SHP77 treated with DMSO at 0.1 percent for 48 hours (cell line): ENCODE data around the gene ENDOV.
A peak's percentile ranks its signal among the peaks of the same experiment; 100 is the strongest.

Source experiments
- DNase-seq: peaks from one replicate; lab custom pipeline; 2025; lab: John Stamatoyannopoulos, UW

The ENDOV gene

DNA sequence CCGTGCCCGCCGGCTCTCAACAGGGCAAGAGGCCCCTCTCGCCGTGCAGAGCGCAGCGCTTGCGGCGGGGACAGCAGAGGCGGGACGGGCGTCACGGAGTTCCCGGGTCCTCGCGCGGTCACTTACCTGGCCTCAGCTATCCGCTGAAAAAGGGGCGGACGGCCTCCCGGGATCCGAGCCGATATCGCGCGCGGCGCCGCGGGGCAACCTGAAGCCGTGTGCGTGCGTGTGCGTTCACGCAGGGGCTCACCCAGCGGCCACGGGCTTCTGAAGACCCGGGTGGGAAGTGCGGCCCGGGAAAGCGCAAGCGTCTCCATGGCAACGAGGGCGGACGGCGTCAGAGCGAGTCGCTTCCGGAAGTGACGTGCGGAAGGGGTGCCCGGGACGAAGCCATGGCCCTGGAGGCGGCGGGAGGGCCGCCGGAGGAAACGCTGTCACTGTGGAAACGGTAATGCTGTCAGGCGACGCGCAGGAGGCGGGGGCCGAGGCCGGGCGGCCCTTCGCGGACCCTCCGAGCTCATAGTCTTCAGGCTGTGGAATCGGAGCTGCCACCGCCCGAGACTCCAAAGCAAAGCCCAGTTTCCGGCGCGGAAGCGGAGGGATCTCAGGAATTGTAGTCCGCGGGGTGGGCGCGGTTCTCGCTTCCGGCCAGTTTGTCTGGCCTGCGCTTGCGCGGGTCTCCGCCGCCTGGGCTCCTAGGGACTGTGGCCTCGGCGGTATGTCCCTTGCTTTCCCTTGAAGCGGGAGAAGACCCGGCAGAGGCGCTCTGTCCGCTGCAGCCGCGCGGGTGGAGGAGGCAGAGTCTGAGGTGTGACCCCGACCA lies at the start of gene ENDOV:
Gene ENDOV (plus strand): TSS at position 365 of the 823 bp plus-strand sequence. CDS start 28 bp downstream, at position 393.
- peak; percentile 96 for DNase-seq

GRCh38 chr17:80365983-80366382 lies 49.0 kb upstream of the ENDOV start:
- no peak for DNase-seq

- DNase-seq = no peak
Measured at GRCh38 chr17:80367503-80367902, 47.5 kb upstream of the ENDOV start.

GRCh38 chr17:80371196-80371595 lies 43.8 kb upstream of the ENDOV start:
- DNase-seq = no peak

DNA sequence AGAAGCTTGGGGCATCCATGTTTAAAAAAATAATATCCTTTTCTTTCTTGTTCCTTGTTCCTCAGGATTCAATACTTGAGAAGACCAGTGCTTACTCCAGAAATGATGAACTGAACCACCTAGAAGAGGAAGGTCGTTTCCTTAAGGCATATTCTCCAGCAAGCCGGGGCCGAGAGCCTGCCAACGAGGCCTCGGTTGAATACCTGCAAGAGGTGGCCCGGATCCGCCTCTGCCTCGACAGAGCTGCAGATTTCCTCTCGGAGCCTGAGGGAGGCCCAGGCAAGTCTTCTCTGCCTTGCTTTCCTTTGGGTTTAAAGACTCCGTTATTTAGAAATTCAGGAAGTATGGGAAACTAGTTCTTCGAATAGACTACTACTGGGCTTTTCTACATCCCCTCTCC lies 42.5 kb upstream of the ENDOV start:
- DNase-seq = no peak

- DNase-seq = no peak
Measured at GRCh38 chr17:80372922-80373570, 41.9 kb upstream of the ENDOV start.

- DNase-seq = no peak
Measured at GRCh38 chr17:80374039-80374731, 40.8 kb upstream of the ENDOV start.

- DNase-seq = no peak
Measured at GRCh38 chr17:80374732-80375585, 40.0 kb upstream of the ENDOV start.

DNA sequence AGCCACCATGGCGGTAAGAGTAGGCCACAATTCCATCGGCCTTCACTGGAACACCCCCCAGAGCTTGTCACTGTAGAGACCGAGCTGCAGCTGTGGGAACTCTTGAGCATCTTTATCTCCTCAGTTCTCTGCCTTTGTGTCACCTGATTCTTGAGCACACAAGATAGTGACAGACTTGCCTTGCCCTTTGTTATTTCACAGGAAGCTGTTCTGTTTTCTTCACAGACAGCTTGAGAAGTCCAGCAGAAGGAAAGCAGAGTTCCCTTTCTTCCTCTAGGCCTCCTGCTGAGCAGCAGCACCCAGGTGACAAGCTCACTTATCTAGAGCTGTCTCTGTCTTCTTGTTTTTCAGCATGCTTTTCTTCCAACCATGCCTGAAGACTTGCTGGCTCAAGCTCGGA lies 38.4 kb upstream of the ENDOV start:
- no peak for DNase-seq

DNA sequence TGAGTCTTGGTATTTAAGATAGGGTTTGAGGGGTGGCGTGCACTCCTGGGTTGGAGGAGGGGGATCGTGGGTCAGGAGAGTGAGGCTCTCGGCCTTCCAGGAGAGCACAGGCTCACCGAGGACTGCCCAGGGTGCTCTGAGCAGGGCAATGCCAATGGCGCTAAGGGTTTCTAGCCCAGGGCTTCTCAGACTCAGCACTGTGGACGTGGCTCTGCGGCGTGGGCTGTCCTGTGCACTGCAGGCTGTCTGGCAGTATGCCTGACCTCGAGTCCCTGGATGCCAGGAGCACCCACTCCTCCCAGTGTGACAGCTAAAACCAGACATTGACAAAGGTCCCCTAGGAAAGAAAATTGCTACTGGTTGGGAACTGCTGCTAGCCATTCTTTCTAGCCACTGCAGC lies 37.2 kb upstream of the ENDOV start:
- no peak for DNase-seq

DNA sequence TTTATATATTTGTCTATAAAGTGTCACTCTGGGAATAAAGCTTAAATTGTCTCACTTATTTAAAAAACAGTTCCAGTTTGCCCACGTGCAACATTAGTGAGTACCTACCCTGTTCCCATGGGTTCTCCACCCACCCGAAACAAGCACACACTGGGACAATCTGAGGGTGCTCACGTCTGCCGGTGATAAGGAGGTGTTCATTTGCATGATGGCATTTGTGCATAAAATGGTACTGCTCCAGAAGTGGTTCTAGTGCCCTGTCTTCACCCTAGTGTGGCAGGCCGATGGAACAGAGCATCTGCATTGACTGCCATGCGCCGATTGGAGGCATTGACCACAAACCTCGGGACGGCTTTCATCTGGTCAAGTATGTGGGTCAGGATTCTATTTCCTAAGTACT lies 35.6 kb upstream of the ENDOV start:
- DNase-seq = no peak

DNA sequence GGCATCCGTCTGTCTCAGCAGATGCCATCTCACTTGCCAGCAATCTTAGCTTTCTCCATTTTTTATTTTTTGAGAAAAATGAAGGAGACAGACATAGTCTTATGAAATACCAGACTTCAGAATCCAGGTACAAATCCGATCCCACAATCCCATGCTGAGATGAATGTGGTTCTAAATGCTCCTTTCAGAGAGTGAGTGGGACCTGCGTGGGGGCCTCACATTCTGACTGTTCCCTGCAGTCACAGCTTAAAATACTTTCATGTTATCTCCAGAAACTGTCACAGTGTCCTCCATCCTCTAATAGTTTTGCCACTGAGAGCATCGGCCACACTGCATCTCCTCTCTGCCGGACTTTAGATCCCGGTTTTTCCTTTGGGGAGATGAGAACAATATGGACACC lies 34.9 kb upstream of the ENDOV start:
- DNase-seq = no peak

DNA sequence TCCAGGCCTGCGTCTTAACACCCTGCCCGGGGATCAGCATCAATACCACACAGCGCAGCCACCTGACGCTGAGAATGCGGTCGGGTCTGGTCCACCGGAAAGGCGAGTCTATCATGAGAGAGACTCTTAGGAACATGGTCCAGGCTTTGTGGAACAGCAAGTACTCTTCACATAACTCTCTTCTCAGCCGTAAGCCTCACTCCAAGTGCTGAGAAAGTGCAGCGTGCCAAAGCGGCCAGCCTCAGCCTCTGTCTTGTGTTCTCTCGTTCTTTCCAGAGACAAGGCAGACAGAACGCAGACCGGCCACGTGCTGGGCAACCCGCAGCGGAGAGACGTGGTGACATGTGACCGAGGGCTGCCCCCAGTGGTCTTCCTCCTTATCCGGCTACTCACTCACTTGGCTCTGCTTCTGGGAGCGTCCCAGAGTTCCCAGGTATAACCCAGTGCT lies 34.4 kb upstream of the ENDOV start:
- DNase-seq = no peak

DNA sequence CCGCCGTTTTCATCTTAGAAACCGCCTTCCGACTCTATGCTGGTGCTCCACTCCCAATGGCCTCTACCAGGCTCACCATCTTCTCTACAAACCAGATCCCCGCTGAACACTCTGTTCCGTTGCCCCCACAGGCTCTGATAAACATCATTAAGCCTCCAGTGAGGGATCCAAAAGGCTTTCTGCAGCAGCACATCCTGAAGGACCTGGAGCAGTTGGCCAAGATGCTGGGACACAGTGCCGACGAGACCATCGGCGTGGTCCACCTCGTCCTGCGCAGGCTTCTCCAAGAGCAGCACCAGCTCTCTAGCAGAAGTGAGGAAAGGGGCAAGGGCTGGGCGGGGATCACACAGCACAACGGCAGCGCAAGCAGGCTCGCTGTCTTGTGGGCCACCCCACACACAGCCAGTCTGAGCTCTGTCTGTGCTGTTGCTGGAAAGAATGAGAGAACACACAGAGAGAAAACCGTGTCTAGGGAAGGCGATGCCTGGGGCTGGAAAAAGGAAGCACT lies 33.5 kb upstream of the ENDOV start:
- DNase-seq = no peak

DNA sequence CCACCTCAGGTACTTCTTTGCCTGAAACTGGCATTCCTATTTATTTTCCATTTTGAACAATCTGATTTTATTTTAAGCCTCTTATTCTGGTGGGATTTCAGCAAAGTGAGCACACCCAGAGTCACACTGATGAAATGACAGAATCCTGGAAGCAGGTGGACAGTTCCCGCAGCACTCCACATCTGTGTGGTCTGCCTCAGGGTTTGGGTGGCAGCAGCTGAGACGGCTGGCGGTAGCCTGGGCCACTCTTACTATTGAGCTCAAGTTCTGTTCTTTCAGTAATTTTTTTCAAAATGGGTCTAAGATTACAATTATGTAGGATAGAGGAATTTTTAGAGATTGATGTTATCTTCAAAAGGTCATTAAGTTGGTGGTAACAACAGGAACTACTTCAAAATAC lies 32.5 kb upstream of the ENDOV start:
- DNase-seq = no peak

GRCh38 chr17:80382956-80383355 lies 32.0 kb upstream of the ENDOV start:
- DNase-seq = no peak

- no peak for DNase-seq
Measured at GRCh38 chr17:80384078-80384960, 30.6 kb upstream of the ENDOV start.

DNA sequence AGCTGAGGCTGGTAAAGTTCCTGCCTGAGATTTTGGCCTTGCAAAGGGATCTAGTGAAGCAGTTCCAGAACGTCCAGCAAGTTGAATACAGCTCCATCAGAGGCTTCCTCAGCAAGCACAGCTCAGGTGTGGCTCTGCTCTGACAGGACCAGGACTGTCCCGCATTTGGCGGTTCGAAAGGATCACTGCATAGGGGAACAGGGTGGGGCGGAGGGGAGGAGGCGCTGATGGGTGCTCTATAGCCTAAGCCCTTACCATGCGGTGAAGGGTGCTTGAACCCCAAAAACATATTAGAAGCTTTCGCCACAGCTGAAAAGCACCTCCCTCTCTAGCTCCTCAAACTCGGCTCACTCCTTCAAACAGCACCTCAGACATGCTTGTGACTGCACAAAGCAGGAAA lies 29.9 kb upstream of the ENDOV start:
- DNase-seq = no peak

DNA sequence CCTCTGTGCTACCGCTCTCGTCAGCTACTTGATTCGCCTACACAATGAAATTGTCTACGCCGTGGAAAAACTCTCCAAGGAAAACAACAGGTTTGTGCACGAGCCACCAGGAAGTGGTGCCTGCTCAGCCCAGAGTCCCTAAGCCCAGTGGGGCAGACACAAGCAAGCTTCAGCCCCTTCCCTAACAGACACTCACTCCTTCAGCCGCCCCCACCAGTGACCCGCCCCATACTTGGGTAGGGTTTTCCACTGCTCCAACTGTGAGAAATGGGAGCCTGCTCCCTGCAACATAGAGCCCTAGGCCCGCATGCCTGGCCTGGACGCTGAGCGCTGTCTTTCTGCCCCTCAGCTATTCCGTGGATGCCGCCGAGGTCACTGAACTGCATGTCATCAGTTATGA lies 28.6 kb upstream of the ENDOV start:
- no peak for DNase-seq

DNA sequence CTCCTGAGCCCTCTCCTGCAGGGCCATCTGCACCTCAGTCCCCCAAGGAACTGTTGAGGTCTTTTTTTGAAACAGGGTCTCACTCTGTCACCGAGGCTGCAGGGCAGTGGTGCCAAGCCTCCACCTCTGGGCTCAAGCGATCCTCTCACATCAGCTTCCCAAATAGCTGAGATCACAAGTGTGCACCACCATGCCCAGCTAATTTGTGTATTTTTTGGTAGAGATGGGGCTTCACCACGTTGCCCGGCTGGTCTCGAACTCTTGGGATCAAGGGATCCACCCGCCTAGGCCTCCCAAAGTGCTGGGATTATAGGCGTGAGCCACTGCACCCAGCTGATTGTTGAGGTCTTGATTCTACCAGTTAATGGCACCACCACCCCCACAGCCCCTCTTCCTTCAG lies 27.9 kb upstream of the ENDOV start:
- no peak for DNase-seq

- no peak for DNase-seq
Measured at GRCh38 chr17:80388175-80388574, 26.8 kb upstream of the ENDOV start.
